K562 (cell line): Measurements from ENCODE around the gene TPD52L2. TPM values are rescaled to one million over a fixed set of nuclear protein-coding genes. Genes with fewer than 3 reads are reported as not detected.

Source experiments
- BACH1 ChIP-seq: fragments of 200-800 bp; sonication (Bioruptor generic); IDR thresholded peaks from 2 replicates; pipeline ENCODE4 v1.6.1; 2016; ENCODE audit warnings: missing genetic modification characterization, missing compliant biosample characterization
- CREB3L1 ChIP-seq: fragments of 450-650 bp; IDR thresholded peaks from 2 replicates; pipeline ENCODE4 v1.6.1; 2014; ENCODE audit warnings: low read depth, mild to moderate bottlenecking, moderate library complexity, borderline replicate concordance
- CTCFL ChIP-seq: IDR thresholded peaks from 2 replicates; pipeline ENCODE4 v1.6.1; 2011; ENCODE audit warnings: borderline replicate concordance, low read depth, mild to moderate bottlenecking, moderate library complexity, low read length; ENCODE audit not compliant: insufficient read depth, poor library complexity, severe bottlenecking
- E2F6 ChIP-seq, 2 experiments: IDR thresholded peaks; 2 replicates each; pipeline ENCODE4 v1.6.1; 2011; ENCODE audit warnings: borderline replicate concordance in 1 of 2, control low read depth in 1 of 2, low read depth in 1 of 2, low read length in 1 of 2, mild to moderate bottlenecking in 1 of 2, mixed read lengths in 1 of 2, moderate library complexity in 1 of 2; ENCODE audit not compliant: insufficient read depth in 1 of 2, insufficient read length in 1 of 2, poor library complexity in 1 of 2, severe bottlenecking in 1 of 2; ENCODE audit errors: extremely low read depth in 1 of 2
- HMGN3 ChIP-seq: IDR thresholded peaks from 2 replicates; pipeline ENCODE4 v1.6.1; 2011; ENCODE audit warnings: borderline replicate concordance, low read depth, mild to moderate bottlenecking, mixed read lengths, low read length; ENCODE audit not compliant: insufficient read length; ENCODE audit errors: extremely low read depth
- HNRNPL ChIP-seq: fragments of 200-400 bp; formaldehyde crosslinking; IDR thresholded peaks from 2 replicates; pipeline ENCODE4 v1.6.1; 2017; ENCODE audit warnings: low read depth, mild to moderate bottlenecking, low read length
- MECOM ChIP-seq: fragments of 250-450 bp; sonication (Bioruptor Pico); IDR thresholded peaks from 2 replicates; pipeline ENCODE4 v1.8.0; 2022; ENCODE audit warnings: inconsistent platforms
- NR4A1 ChIP-seq, 2 experiments: fragments of 250-450 bp in 1 of 2; fragments of 450-650 bp in 1 of 2; sonication (Bioruptor Pico) in 1 of 2; IDR thresholded peaks; 2 replicates each; pipeline versions ENCODE4 v1.4.0 to v1.6.1; 2016 to 2020; ENCODE audit warnings: mild to moderate bottlenecking in 2 of 2, missing compliant biosample characterization in 1 of 2, missing genetic modification characterization in 1 of 2, moderate library complexity in 1 of 2
- WHSC1 ChIP-seq: IDR thresholded peaks from one replicate; pipeline ENCODE4 v1.6.1; 2012; ENCODE audit warnings: low read length, control low read depth, inconsistent platforms
- ZBTB33 ChIP-seq: sonication (generic); formaldehyde crosslinking; IDR thresholded peaks from 2 replicates; pipeline ENCODE4 v1.8.1; 2023; ENCODE audit warnings: mild to moderate bottlenecking, missing genetic modification reagents
- ZNF609 ChIP-seq: sonication (generic); formaldehyde crosslinking; IDR thresholded peaks from 2 replicates; pipeline ENCODE4 v1.8.1; 2023; ENCODE audit warnings: missing genetic modification reagents, mild to moderate bottlenecking, borderline replicate concordance
- ZNF79 ChIP-seq: fragments of 250-450 bp; sonication (Bioruptor Pico); IDR thresholded peaks from 2 replicates; pipeline ENCODE4 v1.4.0; 2020; ENCODE audit warnings: low read depth, mild to moderate bottlenecking, moderate library complexity
- polyA plus RNA-seq, 8 experiments: library from polyadenylated mRNA; depleted of rRNA in 4 of 8; stranded (reverse) in 5 of 8; unstranded in 3 of 8; fragments of >200 nt; fragmentation: Nextera tagmentation in 2 of 8; fragmentation: Illumina TruSeq in 1 of 8; extraction: Ambion mirVana in 2 of 8; extraction: Trizol in 1 of 8; gene quantifications; 2 replicates each; pipeline versions ENCODE4 v1.2.1 to v1.2.3, GENCODE V29; 2011 to 2014; ENCODE audit warnings: inconsistent platforms in 1 of 8, missing spikeins in 1 of 8
- total RNA-seq, 7 experiments: library from RNA; depleted of rRNA in 6 of 7; stranded (reverse); fragments of >200 nt in 6 of 7; fragmentation: Illumina TruSeq in 2 of 7; extraction: Trizol in 2 of 7; gene quantifications; 2 replicates each; pipeline versions ENCODE4 v1.2.1 to v1.2.3, GENCODE V29; 2011 to 2021; ENCODE audit warnings: low replicate concordance in 1 of 7

Gene TPD52L2
- total and polyA plus RNA-seq, 9 of the 15 experiments (the other 6 are each of a cell fraction or from before 2014, with no cell fraction given): 1.9 to 117 (median 74.6) TPM

- TF ChIP-seq MECOM (CRISPR knock-in tag) (no peak), ZBTB33 (CRISPR knock-in tag) (peak; percentile 95), NR4A1 (CRISPR knock-in tag; IDR thresholded peaks at IDR 0.05) (0 out of 2 replicates have a peak, but pooled peaks have one; percentile 13), NR4A1 (tag; IDR thresholded peaks at IDR 0.05) (no peak), E2F6 (IDR thresholded peaks at IDR 0.05; ENCODE audit: borderline replicate concordance in 1 of 2, extremely low read depth in 1 of 2, insufficient read depth in 1 of 2, insufficient read length in 1 of 2, low read depth in 1 of 2, low read length in 1 of 2, poor library complexity in 1 of 2, severe bottlenecking in 1 of 2) (peak; percentile 58 to 80), HMGN3 (peak; percentile 67), ZNF609 (peak; percentile 90), BACH1 (no peak), CREB3L1 (peak; percentile 26; the same call in 1 of the 2 replicates), ZNF79 (no peak), WHSC1 (no peak), CTCFL (peak; percentile 38), HNRNPL (no peak)
These were observed 1.1 kb upstream of the TPD52L2 start (continued) for GRCh38 chr20:63863798-63864544.
